ENCODE measurements around the gene COL25A1. TPM values are rescaled to one million over a fixed set of nuclear protein-coding genes. Genes with fewer than 3 reads are reported as not detected.

The COL25A1 gene
- total and polyA plus RNA-seq, 2 experiments from 2014 or later = 0.25 TPM; not detected in 1

GRCh38 chr4:108850219-108850649 lies 452.2 kb downstream of the COL25A1 start:
- H3K27ac ChIP-seq = peak overlapping the region; percentile 63

DNA sequence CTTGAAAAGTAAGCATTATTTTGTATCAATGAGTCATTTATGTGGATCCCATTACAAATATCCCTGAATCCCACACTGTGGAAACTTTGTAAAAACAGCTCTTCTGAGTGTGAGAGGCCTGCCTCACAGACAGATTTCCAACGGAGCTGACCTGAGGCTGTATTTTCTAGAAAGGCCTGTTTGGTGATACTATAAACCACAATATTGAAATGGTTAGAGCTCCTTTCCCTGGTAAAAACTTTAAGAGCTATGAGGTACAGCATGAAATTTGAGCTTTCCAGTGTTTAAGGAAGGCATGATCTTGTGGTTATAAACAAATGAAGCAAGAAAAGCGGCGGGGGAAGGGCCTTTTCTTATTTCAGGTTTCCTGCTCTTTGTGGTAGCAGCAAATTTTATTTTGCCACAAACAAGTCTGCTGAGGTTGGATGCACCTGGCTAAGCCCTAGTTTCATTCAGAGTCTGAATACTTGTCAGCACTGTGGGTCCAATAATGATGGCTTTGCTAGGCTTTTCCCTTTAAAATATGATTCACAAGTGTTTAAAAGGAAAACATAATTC lies 452.8 kb downstream of the COL25A1 start:
- in situ Hi-C loops (cut with MboI) = loop anchor here (25.0 kb wide), 1 partner anchor 963 kb away; the partner anchor contains the start of genes CFI and GAR1
- no peaks in the 10 kb centered on the region for H4K20me1 ChIP-seq (ENCODE audit: insufficient read depth)
- H3K27ac ChIP-seq = peak overlapping the region; percentile 63
- H3K9ac ChIP-seq = peak overlapping the region; percentile 26; the same call in 1 of the 2 replicates
- H3F3A ChIP-seq (ENCODE audit: insufficient read depth) = peaks cover 34% of the 10 kb centered on the region
- H3K4me2 ChIP-seq (ENCODE audit: unreplicated experiment) = peak overlapping the region; percentile 40
- H3K79me2 ChIP-seq (ENCODE audit: insufficient read depth) = no peaks in the 10 kb centered on the region
- H3K9me3 ChIP-seq (ENCODE audit: low read depth) = no peaks in the 10 kb centered on the region
- H3K9me2 ChIP-seq (ENCODE audit: insufficient read depth) = no peaks in the 10 kb centered on the region
- 52 to 57% methylated on average over 3 of the region's 3 CpGs for WGBS, 2 experiments (ENCODE audit: low coverage in 1 of 2, low lambda C conversion rate in 2 of 2, missing lambda C conversion rate in 2 of 2)
- no peak for TF ChIP-seq EZH2 (IDR thresholded peaks at IDR 0.05; ENCODE audit: insufficient read depth, poor library complexity, severe bottlenecking)
- peaks cover 30% of the 10 kb centered on the region for H3K4me1 ChIP-seq (ENCODE audit: insufficient read depth)
- no peaks in the 10 kb centered on the region for H3K27me3 ChIP-seq (replicated peaks; ENCODE audit: insufficient read depth)
- no peaks in the 10 kb centered on the region for H3K36me3 ChIP-seq (ENCODE audit: low read depth)
- DNase-seq = peak; percentile 79
- no peak overlapping the region for H3K4me3 ChIP-seq
- H2AFZ ChIP-seq = peak overlapping the region; percentile 21; the same call in 1 of the 2 replicates

More at GRCh38 chr4:108850219-108850649, 452.2 kb downstream of the COL25A1 start:
- in situ Hi-C loops (cut with MboI) = no loop called here
- H3K9me2 ChIP-seq (ENCODE audit: insufficient read depth) = no peaks in the 10 kb centered on the region
- peaks cover 30% of the 10 kb centered on the region for H3K4me1 ChIP-seq (ENCODE audit: insufficient read depth)
- H3K27me3 ChIP-seq (replicated peaks; ENCODE audit: insufficient read depth) = no peaks in the 10 kb centered on the region
- H4K20me1 ChIP-seq (ENCODE audit: insufficient read depth) = no peaks in the 10 kb centered on the region
- peak overlapping the region; percentile 26; the same call in 1 of the 2 replicates for H3K9ac ChIP-seq
- H3F3A ChIP-seq (ENCODE audit: insufficient read depth) = peaks cover 34% of the 10 kb centered on the region
- peak overlapping the region; percentile 21; the same call in 1 of the 2 replicates for H2AFZ ChIP-seq
- no peak for TF ChIP-seq EZH2phosphoT487 (IDR thresholded peaks at IDR 0.05; ENCODE audit: insufficient read depth, low read depth)
- TF ChIP-seq EZH2 (IDR thresholded peaks at IDR 0.05; ENCODE audit: insufficient read depth, poor library complexity, severe bottlenecking) = no peak
- H3K4me3 ChIP-seq = no peak overlapping the region
- no peaks in the 10 kb centered on the region for H3K9me3 ChIP-seq (ENCODE audit: low read depth)
- H3K4me2 ChIP-seq (ENCODE audit: unreplicated experiment) = peak overlapping the region; percentile 59
- no peaks in the 10 kb centered on the region for H3K36me3 ChIP-seq (ENCODE audit: low read depth)
- peak; percentile 50 for DNase-seq
- 17 to 20% methylated on average over 1 of the region's 1 CpG for WGBS, 2 experiments (ENCODE audit: low coverage in 1 of 2, low lambda C conversion rate in 2 of 2, missing lambda C conversion rate in 2 of 2)
- no peaks in the 10 kb centered on the region for H3K79me2 ChIP-seq (ENCODE audit: insufficient read depth)

DNA sequence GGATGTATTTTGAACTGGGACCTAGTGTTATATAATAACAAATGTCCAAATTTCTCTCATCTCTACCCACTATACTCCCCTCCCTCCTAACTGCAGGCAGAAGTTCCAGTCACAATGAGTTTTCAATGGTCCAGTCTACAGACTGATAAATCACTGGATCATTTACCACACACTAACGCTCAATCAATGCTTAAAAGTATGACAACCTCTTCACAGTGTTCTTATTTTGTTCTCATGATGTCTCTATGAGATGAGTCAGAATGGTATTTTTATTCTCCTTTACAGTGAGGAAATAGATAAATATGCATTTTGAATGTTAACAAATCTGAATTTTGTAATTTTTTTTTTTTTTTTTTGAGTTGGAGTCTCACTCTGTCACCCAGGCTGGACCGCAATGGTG lies 455.9 kb downstream of the COL25A1 start:
- peaks cover 26% of the 10 kb centered on the region for H3F3A ChIP-seq (ENCODE audit: insufficient read depth)
- no peak overlapping the region for H2AFZ ChIP-seq
- H3K36me3 ChIP-seq (ENCODE audit: low read depth) = no peaks in the 10 kb centered on the region
- TF ChIP-seq EZH2 (IDR thresholded peaks at IDR 0.05; ENCODE audit: insufficient read depth, poor library complexity, severe bottlenecking) (no peak), EZH2phosphoT487 (IDR thresholded peaks at IDR 0.05; ENCODE audit: insufficient read depth, low read depth) (no peak)
- peaks cover 25% of the 10 kb centered on the region for H3K4me1 ChIP-seq (ENCODE audit: insufficient read depth)
- H3K4me2 ChIP-seq (ENCODE audit: unreplicated experiment) = no peak overlapping the region
- no peaks in the 10 kb centered on the region for H3K27me3 ChIP-seq (replicated peaks; ENCODE audit: insufficient read depth)
- no peaks in the 10 kb centered on the region for H3K9me2 ChIP-seq (ENCODE audit: insufficient read depth)
- H3K27ac ChIP-seq = no peak overlapping the region
- no peaks in the 10 kb centered on the region for H3K79me2 ChIP-seq (ENCODE audit: insufficient read depth)
- peak; percentile 26 for DNase-seq
- WGBS, 2 experiments (ENCODE audit: low coverage in 1 of 2, low lambda C conversion rate in 2 of 2, missing lambda C conversion rate in 2 of 2) = 86 to 94% methylated on average over 2 of the region's 2 CpGs
- no peak overlapping the region for H3K4me3 ChIP-seq
- no peaks in the 10 kb centered on the region for H4K20me1 ChIP-seq (ENCODE audit: insufficient read depth)
- no peaks in the 10 kb centered on the region for H3K9me3 ChIP-seq (ENCODE audit: low read depth)
- in situ Hi-C loops (cut with MboI) = loop anchor here (25.0 kb wide), 1 partner anchor 966 kb away; the partner anchor contains the start of genes CFI and GAR1
- H3K9ac ChIP-seq = no peak overlapping the region

DNA sequence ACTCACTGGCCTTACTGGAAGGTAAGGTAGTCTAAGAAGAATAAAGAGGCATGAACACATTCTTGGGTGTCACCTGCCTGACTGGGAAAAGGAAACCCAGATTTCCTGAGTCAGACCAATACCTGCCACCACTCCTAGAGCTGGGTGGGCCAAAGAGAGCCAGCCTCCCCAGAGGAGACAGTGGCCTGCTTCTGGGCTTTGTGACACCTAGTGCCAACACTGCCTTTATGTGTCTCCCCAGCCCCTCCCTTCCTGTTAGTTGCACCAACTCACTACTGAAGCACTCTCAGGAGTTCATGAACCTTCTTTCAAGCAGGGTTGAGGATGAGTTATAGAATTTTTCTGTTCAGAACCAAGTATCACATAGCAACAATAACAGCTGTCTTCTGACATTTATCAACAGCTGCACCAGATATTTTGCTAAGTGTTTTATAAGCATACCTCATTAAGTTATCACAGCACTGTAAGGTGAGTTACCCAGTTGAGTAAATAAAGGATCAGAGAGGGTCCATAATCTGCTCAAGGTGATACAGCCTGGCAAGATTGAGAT lies 462.0 kb downstream of the COL25A1 start:
- no peaks in the 10 kb centered on the region for H4K20me1 ChIP-seq (ENCODE audit: insufficient read depth)
- H3K4me1 ChIP-seq (ENCODE audit: insufficient read depth) = no peaks in the 10 kb centered on the region
- H3K4me2 ChIP-seq (ENCODE audit: unreplicated experiment) = no peak overlapping the region
- H3K79me2 ChIP-seq (ENCODE audit: insufficient read depth) = no peaks in the 10 kb centered on the region
- H3K27ac ChIP-seq = no peak overlapping the region
- H3K36me3 ChIP-seq (ENCODE audit: low read depth) = no peaks in the 10 kb centered on the region
- no peak overlapping the region for H3K9ac ChIP-seq
- H3K4me3 ChIP-seq = no peak overlapping the region
- DNase-seq = no peak
- TF ChIP-seq EZH2phosphoT487 (IDR thresholded peaks at IDR 0.05; ENCODE audit: insufficient read depth, low read depth) (no peak), EZH2 (IDR thresholded peaks at IDR 0.05; ENCODE audit: insufficient read depth, poor library complexity, severe bottlenecking) (no peak)
- in situ Hi-C loops (cut with MboI) = loop anchor here (25.0 kb wide), 1 partner anchor 972 kb away; the partner anchor contains the start of genes CFI and GAR1
- H2AFZ ChIP-seq = no peak overlapping the region
- no peaks in the 10 kb centered on the region for H3K9me3 ChIP-seq (ENCODE audit: low read depth)
- H3K27me3 ChIP-seq (replicated peaks; ENCODE audit: insufficient read depth) = no peaks in the 10 kb centered on the region
- no peaks in the 10 kb centered on the region for H3F3A ChIP-seq (ENCODE audit: insufficient read depth)
- H3K9me2 ChIP-seq (ENCODE audit: insufficient read depth) = no peaks in the 10 kb centered on the region
